GM13976 (cell line): ENCODE results near the gene CDKL5.

Source experiments
- DNase-seq: peaks from one replicate; pipeline ENCODE4 v3.0.0; 2012; ENCODE audit warnings: low spot score
- CTCF ChIP-seq: IDR thresholded peaks from 2 replicates; pipeline ENCODE4 v1.5.1; 2012; ENCODE audit warnings: borderline replicate concordance, mild to moderate bottlenecking; ENCODE audit not compliant: insufficient read depth; ENCODE audit errors: extremely low read depth, missing control alignments, control extremely low read depth
- in situ Hi-C: fragments of 300-500 bp; cut with MboI; formaldehyde crosslinking; loops from one replicate; pipeline ENCODE4 v1.12.0; 2022; ENCODE audit warnings: low sequenced_read_pairs, mixed read lengths, inconsistent platforms; ENCODE audit not compliant: unreplicated experiment

CDKL5 gene

GRCh38 chrX:18674788-18675735 is 249.7 kb downstream of the CDKL5 start:
- peak; percentile 88 for DNase-seq
- in situ Hi-C loops: no loop called here
- no peak for TF ChIP-seq CTCF

GRCh38 chrX:18676050-18676449 is 250.6 kb downstream of the CDKL5 start:
- in situ Hi-C loops: no loop called here
- no peak for TF ChIP-seq CTCF
- no peak for DNase-seq

- TF ChIP-seq CTCF: no peak
- in situ Hi-C loops: no loop called here
- no peak for DNase-seq
Measured at GRCh38 chrX:18676470-18676869, 251.1 kb downstream of the CDKL5 start.

DNA sequence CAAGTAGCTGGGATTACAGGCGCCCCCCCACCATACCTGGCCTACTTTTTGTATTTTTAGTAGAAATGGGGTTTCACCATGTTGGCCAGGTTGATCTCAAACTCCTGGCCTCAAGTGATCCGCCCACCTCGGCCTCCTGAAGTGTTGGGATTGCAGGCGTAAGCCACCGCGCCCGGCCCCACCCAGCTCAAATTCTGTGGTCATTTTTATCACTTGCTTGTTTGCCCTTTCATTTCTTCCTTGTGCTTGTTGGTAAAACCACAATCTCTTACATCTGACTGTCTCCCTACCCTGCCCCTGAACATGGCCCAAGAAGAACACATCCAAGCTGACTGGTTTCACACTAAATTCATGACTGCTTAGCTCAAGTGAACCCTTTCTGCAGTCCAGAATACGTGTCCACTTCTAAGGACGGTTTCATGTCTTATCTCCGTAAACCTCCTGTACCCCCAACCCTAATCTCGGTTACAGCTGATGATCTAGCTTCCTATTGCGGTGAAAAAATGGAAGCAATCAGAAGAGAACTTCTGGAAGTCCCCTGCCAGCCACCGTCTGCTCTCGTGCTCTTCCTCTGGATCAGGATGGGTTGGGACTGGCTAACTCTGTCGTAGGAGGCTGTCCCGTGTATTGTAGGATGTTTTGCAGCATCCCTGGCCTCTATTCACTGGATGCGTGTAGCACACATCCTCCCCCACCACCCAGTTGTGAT is 251.9 kb downstream of the CDKL5 start:
- no peak for DNase-seq
- no peak for TF ChIP-seq CTCF
- in situ Hi-C loops: no loop called here

GRCh38 chrX:18681996-18682395 is 256.6 kb downstream of the CDKL5 start:
- in situ Hi-C loops: no loop called here
- no peak for TF ChIP-seq CTCF
- DNase-seq: no peak

DNA sequence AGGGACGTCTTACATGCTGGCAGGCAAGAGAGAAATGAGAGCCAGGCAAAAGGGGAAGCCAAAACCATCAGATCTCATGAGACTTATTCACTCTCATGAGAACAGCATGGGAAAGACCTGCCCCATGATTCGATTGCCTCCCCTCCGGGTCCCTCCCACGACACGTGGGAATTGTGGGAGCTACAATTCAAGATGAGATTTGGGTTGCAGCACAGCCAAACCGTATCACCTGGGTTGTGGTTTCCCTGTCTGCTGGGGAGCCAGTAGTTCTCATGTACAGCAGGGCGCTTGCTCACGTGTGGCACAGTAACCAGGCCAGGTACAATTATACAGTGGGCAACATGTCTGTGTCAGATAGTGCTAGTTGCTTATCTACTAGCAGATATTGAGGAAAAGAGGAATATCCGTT is 257.6 kb downstream of the CDKL5 start:
- in situ Hi-C loops: no loop called here
- TF ChIP-seq CTCF: no peak
- no peak for DNase-seq
